Panc1 (cell line): ENCODE results near the gene LCOR.

Source experiments
- POLR2AphosphoS5 ChIP-seq: IDR thresholded peaks from 2 replicates; pipeline ENCODE4 v1.6.1; 2012; ENCODE audit warnings: mild to moderate bottlenecking, low read depth, low read length, moderate library complexity
- SIN3A ChIP-seq: IDR thresholded peaks from 2 replicates; pipeline ENCODE4 v1.6.1; 2012; ENCODE audit warnings: low read depth, mild to moderate bottlenecking, low read length, moderate library complexity, borderline replicate concordance; ENCODE audit not compliant: insufficient read depth
- TF ChIP-seq, protein P1 (sequence below), 2 experiments: IDR thresholded peaks; 2 replicates each; pipeline ENCODE4 v1.6.1; 2011 to 2012; ENCODE audit warnings: low read depth in 2 of 2, control low read depth in 1 of 2, low read length in 1 of 2, mild to moderate bottlenecking in 1 of 2, moderate library complexity in 1 of 2; ENCODE audit not compliant: insufficient read depth in 1 of 2
- TF ChIP-seq, protein P2 (sequence below): fragments of 450-650 bp; IDR thresholded peaks from 2 replicates; pipeline ENCODE4 v1.5.1; 2017; ENCODE audit warnings: mild to moderate bottlenecking

DNA sequence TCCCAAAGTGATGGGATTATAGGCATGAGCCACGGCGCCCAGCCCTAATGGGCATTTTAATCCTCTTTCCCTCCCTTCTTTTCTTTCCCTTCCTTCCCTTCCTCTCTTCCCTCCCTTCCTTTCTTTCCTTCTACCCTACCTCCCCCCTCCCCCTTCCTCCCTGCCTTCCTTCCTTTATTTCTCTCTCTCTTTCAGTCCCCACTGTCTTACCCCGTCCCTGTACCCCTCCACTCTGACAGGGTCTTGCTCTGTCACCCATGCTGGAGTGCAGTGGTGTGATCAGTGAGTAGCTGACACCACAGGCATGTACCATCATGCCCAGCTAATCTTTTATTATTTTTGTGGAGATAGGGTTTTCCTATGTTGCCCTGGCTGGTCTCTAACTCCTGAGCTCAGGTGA is 24.2 kb downstream of the LCOR start:
- TF ChIP-seq POLR2AphosphoS5 (no peak), SIN3A (no peak)
- TF ChIP-seq, protein P1, sequence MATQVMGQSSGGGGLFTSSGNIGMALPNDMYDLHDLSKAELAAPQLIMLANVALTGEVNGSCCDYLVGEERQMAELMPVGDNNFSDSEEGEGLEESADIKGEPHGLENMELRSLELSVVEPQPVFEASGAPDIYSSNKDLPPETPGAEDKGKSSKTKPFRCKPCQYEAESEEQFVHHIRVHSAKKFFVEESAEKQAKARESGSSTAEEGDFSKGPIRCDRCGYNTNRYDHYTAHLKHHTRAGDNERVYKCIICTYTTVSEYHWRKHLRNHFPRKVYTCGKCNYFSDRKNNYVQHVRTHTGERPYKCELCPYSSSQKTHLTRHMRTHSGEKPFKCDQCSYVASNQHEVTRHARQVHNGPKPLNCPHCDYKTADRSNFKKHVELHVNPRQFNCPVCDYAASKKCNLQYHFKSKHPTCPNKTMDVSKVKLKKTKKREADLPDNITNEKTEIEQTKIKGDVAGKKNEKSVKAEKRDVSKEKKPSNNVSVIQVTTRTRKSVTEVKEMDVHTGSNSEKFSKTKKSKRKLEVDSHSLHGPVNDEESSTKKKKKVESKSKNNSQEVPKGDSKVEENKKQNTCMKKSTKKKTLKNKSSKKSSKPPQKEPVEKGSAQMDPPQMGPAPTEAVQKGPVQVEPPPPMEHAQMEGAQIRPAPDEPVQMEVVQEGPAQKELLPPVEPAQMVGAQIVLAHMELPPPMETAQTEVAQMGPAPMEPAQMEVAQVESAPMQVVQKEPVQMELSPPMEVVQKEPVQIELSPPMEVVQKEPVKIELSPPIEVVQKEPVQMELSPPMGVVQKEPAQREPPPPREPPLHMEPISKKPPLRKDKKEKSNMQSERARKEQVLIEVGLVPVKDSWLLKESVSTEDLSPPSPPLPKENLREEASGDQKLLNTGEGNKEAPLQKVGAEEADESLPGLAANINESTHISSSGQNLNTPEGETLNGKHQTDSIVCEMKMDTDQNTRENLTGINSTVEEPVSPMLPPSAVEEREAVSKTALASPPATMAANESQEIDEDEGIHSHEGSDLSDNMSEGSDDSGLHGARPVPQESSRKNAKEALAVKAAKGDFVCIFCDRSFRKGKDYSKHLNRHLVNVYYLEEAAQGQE (IDR thresholded peaks at IDR 0.05; ENCODE audit: insufficient read depth in 1 of 2, low read depth in 2 of 2, low read length in 1 of 2) = no peak
- TF ChIP-seq, protein P2, sequence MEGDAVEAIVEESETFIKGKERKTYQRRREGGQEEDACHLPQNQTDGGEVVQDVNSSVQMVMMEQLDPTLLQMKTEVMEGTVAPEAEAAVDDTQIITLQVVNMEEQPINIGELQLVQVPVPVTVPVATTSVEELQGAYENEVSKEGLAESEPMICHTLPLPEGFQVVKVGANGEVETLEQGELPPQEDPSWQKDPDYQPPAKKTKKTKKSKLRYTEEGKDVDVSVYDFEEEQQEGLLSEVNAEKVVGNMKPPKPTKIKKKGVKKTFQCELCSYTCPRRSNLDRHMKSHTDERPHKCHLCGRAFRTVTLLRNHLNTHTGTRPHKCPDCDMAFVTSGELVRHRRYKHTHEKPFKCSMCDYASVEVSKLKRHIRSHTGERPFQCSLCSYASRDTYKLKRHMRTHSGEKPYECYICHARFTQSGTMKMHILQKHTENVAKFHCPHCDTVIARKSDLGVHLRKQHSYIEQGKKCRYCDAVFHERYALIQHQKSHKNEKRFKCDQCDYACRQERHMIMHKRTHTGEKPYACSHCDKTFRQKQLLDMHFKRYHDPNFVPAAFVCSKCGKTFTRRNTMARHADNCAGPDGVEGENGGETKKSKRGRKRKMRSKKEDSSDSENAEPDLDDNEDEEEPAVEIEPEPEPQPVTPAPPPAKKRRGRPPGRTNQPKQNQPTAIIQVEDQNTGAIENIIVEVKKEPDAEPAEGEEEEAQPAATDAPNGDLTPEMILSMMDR = no peak
